H1 (cell line): Measurements from ENCODE around the gene TOP2A.

Source experiments
- CTCF ChIP-seq, 3 experiments: IDR thresholded peaks; 1 replicate in 2 of 3; 2 replicates in 1 of 3; pipeline versions ENCODE4 v1.5.1 to v1.6.1; 2011; ENCODE audit warnings: low read length in 3 of 3, mild to moderate bottlenecking in 3 of 3, inconsistent platforms in 2 of 3, low read depth in 1 of 3, moderate library complexity in 1 of 3; ENCODE audit not compliant: insufficient read depth in 1 of 3; ENCODE audit errors: control extremely low read depth in 1 of 3
- EP300 ChIP-seq, 2 experiments: IDR thresholded peaks; 1 replicate in 1 of 2; 2 replicates in 1 of 2; pipeline ENCODE4 v1.6.1; 2011 to 2012; ENCODE audit warnings: low read depth in 2 of 2, low read length in 2 of 2, mild to moderate bottlenecking in 2 of 2, borderline replicate concordance in 1 of 2, inconsistent platforms in 1 of 2, moderate library complexity in 1 of 2
- EZH2 ChIP-seq: fragments of 200-600 bp; sonication (generic); IDR thresholded peaks from 2 replicates; pipeline ENCODE4 v1.7.1; 2012; ENCODE audit warnings: low read depth, mild to moderate bottlenecking, moderate library complexity, low read length, inconsistent platforms; ENCODE audit not compliant: severe bottlenecking
- JUN ChIP-seq: IDR thresholded peaks from 2 replicates; pipeline ENCODE4 v1.6.1; 2011; ENCODE audit warnings: low read depth, mild to moderate bottlenecking, improper control_type of control experiment, low read length
- MAX ChIP-seq: IDR thresholded peaks from 2 replicates; pipeline ENCODE4 v1.6.1; 2012; ENCODE audit warnings: inconsistent platforms
- POLR2A ChIP-seq, 2 experiments: IDR thresholded peaks; 1 replicate in 1 of 2; 2 replicates in 1 of 2; pipeline ENCODE4 v1.6.1; 2011; ENCODE audit warnings: low read depth in 2 of 2, low read length in 2 of 2, mild to moderate bottlenecking in 2 of 2; ENCODE audit errors: control extremely low read depth in 1 of 2
- POLR2AphosphoS5 ChIP-seq: IDR thresholded peaks from 2 replicates; pipeline ENCODE4 v1.6.1; 2011; ENCODE audit warnings: low read depth, low read length
- RAD21 ChIP-seq, 2 experiments: IDR thresholded peaks in 1 of 2; conservative IDR thresholded peaks in 1 of 2; 2 replicates each; pipeline ENCODE4 v1.6.1; 2011; ENCODE audit warnings: low read depth in 2 of 2, low read length in 2 of 2, improper control_type of control experiment in 1 of 2, inconsistent platforms in 1 of 2, mild to moderate bottlenecking in 1 of 2, moderate library complexity in 1 of 2
- RNF2 ChIP-seq: fragments of 200-900, 300-1000 bp; sonication (generic); IDR thresholded peaks from 2 replicates; pipeline ENCODE4 v1.7.1; 2016; ENCODE audit warnings: borderline replicate concordance, low read depth, mild to moderate bottlenecking, antibody characterized with exemption, low read length; ENCODE audit not compliant: poor library complexity, severe bottlenecking; ENCODE audit errors: missing control alignments
- SIN3A ChIP-seq, 2 experiments: IDR thresholded peaks in 1 of 2; conservative IDR thresholded peaks in 1 of 2; 2 replicates each; pipeline ENCODE4 v1.6.1; 2011 to 2012; ENCODE audit warnings: low read length in 2 of 2, improper control_type of control experiment in 1 of 2, low read depth in 1 of 2, mild to moderate bottlenecking in 1 of 2
- SP1 ChIP-seq: IDR thresholded peaks from 2 replicates; pipeline ENCODE4 v1.6.1; 2011; ENCODE audit warnings: low read depth, low read length
- TAF1 ChIP-seq: IDR thresholded peaks from 2 replicates; pipeline ENCODE4 v1.6.1; 2011; ENCODE audit warnings: mild to moderate bottlenecking, low read depth, low read length
- YY1 ChIP-seq: IDR thresholded peaks from 2 replicates; pipeline ENCODE4 v1.6.1; 2011; ENCODE audit warnings: low read depth, mild to moderate bottlenecking, low read length

- TF ChIP-seq RAD21 (IDR thresholded peaks at IDR 0.05 in 1 of 2, conservative IDR thresholded peaks at IDR 0.05 in 1 of 2; ENCODE audit: low read depth in 2 of 2, low read length in 2 of 2) (no peak), CTCF (IDR thresholded peaks at IDR 0.05; ENCODE audit: control extremely low read depth in 1 of 3, insufficient read depth in 1 of 3, low read depth in 1 of 3, low read length in 3 of 3) (no peak), JUN (no peak), EP300 (IDR thresholded peaks at IDR 0.05; ENCODE audit: borderline replicate concordance in 1 of 2, low read depth in 2 of 2, low read length in 2 of 2) (no peak), MAX (no peak), RNF2 (no peak), POLR2A (IDR thresholded peaks at IDR 0.05; ENCODE audit: control extremely low read depth in 1 of 2, low read depth in 2 of 2, low read length in 2 of 2) (no peak), SP1 (no peak), YY1 (no peak), POLR2AphosphoS5 (no peak), SIN3A (conservative IDR thresholded peaks at IDR 0.05 in 1 of 2, IDR thresholded peaks at IDR 0.05 in 1 of 2; ENCODE audit: low read depth in 1 of 2, low read length in 2 of 2) (no peak), EZH2 (no peak), TAF1 (no peak)
Measured at GRCh38 chr17:40373324-40373723, 44.4 kb downstream of the TOP2A start.
